ENCODE measurements around the gene SLC6A5. TPM values are rescaled to one million over a fixed set of nuclear protein-coding genes. Genes with fewer than 3 reads are reported as not detected.

Gene SLC6A5
- total and polyA plus RNA-seq, 4 donors = not detected

DNA sequence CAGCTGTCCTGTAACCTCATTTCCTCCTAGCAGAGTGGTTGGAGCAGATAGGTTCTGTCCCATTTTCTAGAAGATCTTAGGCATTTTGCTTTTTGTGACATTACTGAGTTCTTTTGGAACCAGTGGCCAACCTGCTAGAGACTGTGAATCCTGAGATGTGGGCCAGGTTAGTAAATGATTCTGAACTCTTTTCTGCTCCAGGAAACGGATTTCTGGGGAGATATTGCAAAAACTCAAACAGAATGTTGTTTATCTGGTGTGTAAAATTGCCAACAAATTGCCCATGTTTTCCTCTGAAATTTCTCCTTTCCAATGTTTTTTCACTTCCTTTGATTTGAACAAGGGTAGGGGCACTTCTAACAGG lies 32.7 kb downstream of the SLC6A5 start:
- H3K27ac ChIP-seq (ENCODE audit: low read depth in 1 of 2, low read length in 1 of 2) = no peak overlapping the region
- H3K4me3 ChIP-seq = no peak overlapping the region
- H3K9me3 ChIP-seq (ENCODE audit: control insufficient read depth in 4 of 4, insufficient read depth in 3 of 4, low read length in 3 of 4) = peaks cover 0 to 7% (median 0%) of the 10 kb centered on the region in 4 donors
- ATAC-seq (ENCODE audit: insufficient read depth, low FRiP score) (no peak), DNase-seq (no peak)
- no peak overlapping the region for H3K9ac ChIP-seq (ENCODE audit: insufficient read depth in 1 of 2, low read length in 2 of 2)
- H3K36me3 ChIP-seq (ENCODE audit: control insufficient read depth in 4 of 4, insufficient read depth in 4 of 4, low read length in 4 of 4) = no peaks in the 10 kb centered on the region
- WGBS, 2 donors = 46 to 59% methylated on average over 1 of the region's 1 CpG
- H3K27me3 ChIP-seq (ENCODE audit: control insufficient read depth in 3 of 3, insufficient read depth in 3 of 3, low read length in 2 of 3) = peaks cover 0 to 3% (median 0%) of the 10 kb centered on the region in 3 donors
- no peaks in the 10 kb centered on the region for H3K4me1 ChIP-seq (ENCODE audit: control insufficient read depth in 5 of 5, insufficient read depth in 5 of 5, low read length in 5 of 5)
- TF ChIP-seq, protein P1, sequence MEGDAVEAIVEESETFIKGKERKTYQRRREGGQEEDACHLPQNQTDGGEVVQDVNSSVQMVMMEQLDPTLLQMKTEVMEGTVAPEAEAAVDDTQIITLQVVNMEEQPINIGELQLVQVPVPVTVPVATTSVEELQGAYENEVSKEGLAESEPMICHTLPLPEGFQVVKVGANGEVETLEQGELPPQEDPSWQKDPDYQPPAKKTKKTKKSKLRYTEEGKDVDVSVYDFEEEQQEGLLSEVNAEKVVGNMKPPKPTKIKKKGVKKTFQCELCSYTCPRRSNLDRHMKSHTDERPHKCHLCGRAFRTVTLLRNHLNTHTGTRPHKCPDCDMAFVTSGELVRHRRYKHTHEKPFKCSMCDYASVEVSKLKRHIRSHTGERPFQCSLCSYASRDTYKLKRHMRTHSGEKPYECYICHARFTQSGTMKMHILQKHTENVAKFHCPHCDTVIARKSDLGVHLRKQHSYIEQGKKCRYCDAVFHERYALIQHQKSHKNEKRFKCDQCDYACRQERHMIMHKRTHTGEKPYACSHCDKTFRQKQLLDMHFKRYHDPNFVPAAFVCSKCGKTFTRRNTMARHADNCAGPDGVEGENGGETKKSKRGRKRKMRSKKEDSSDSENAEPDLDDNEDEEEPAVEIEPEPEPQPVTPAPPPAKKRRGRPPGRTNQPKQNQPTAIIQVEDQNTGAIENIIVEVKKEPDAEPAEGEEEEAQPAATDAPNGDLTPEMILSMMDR (IDR thresholded peaks at IDR 0.05; ENCODE audit: control extremely low read depth, extremely low read depth) = no peak

DNA sequence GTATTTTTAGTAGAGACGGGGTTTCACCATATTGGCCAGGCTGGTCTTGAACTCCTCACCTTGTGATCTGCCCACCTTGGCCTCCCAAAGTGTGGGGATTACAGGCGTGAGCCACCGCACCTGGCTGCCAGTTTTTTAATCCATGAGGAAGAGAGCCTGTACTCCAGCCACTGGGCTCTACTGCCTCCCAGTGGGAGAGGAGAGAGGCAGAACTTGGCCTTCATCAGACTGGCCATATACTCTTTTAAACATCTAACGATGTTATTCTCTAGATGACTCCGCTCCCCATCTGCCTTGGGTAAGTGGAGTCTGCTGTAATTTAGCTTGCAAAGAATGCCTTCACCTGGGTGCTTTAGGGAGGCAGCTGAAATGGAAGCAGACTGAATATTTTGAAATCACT lies 34.6 kb downstream of the SLC6A5 start:
- no peaks in the 10 kb centered on the region for H3K4me1 ChIP-seq (ENCODE audit: control insufficient read depth in 5 of 5, insufficient read depth in 5 of 5, low read length in 5 of 5)
- H3K27me3 ChIP-seq (ENCODE audit: control insufficient read depth in 3 of 3, insufficient read depth in 3 of 3, low read length in 2 of 3) = peaks cover 0 to 5% (median 0%) of the 10 kb centered on the region in 3 donors
- 94% methylated on average over 5 of the region's 5 CpGs for WGBS, 2 donors
- ATAC-seq (ENCODE audit: insufficient read depth, low FRiP score) (no peak), DNase-seq (no peak)
- peaks cover 0 to 7% (median 0%) of the 10 kb centered on the region in 4 donors for H3K9me3 ChIP-seq (ENCODE audit: control insufficient read depth in 4 of 4, insufficient read depth in 3 of 4, low read length in 3 of 4)
- no peaks in the 10 kb centered on the region for H3K36me3 ChIP-seq (ENCODE audit: control insufficient read depth in 4 of 4, insufficient read depth in 4 of 4, low read length in 4 of 4)
- H3K27ac ChIP-seq (ENCODE audit: low read depth in 1 of 2, low read length in 1 of 2) = no peak overlapping the region
- TF ChIP-seq, protein P1 (IDR thresholded peaks at IDR 0.05; ENCODE audit: control extremely low read depth, extremely low read depth) = no peak
- H3K9ac ChIP-seq (ENCODE audit: insufficient read depth in 1 of 2, low read length in 2 of 2) = no peak overlapping the region
- no peak overlapping the region for H3K4me3 ChIP-seq

DNA sequence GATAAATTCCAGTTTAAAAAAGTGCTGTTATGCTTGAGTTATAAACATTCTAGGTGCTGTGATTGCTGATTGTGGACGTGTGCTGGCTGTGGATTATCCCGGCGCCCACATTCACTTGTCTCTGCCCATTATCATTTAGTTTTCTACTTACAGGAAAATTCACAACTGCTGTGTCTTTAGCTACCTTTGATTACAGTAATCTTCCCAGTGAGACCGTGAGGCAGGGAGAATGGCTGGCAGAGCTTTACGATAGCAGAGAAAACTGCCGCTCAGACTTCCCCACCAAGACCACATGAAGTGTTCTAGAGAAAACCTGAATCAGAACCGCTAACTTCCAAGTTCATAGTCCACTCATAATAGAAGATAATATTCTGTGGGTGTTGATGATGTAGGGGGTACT lies 35.4 kb downstream of the SLC6A5 start:
- no peak overlapping the region for H3K9ac ChIP-seq (ENCODE audit: insufficient read depth in 1 of 2, low read length in 2 of 2)
- H3K4me1 ChIP-seq (ENCODE audit: control insufficient read depth in 5 of 5, insufficient read depth in 5 of 5, low read length in 5 of 5) = no peaks in the 10 kb centered on the region
- H3K36me3 ChIP-seq (ENCODE audit: control insufficient read depth in 4 of 4, insufficient read depth in 4 of 4, low read length in 4 of 4) = no peaks in the 10 kb centered on the region
- TF ChIP-seq, protein P1 (IDR thresholded peaks at IDR 0.05; ENCODE audit: control extremely low read depth, extremely low read depth) = no peak
- H3K27ac ChIP-seq (ENCODE audit: low read depth in 1 of 2, low read length in 1 of 2) = no peak overlapping the region
- no peak overlapping the region for H3K4me3 ChIP-seq
- peaks cover 0 to 6% (median 0%) of the 10 kb centered on the region in 4 donors for H3K9me3 ChIP-seq (ENCODE audit: control insufficient read depth in 4 of 4, insufficient read depth in 3 of 4, low read length in 3 of 4)
- DNase-seq = no peak
- H3K27me3 ChIP-seq (ENCODE audit: control insufficient read depth in 3 of 3, insufficient read depth in 3 of 3, low read length in 2 of 3) = peaks cover 0 to 5% (median 0%) of the 10 kb centered on the region in 3 donors
- ATAC-seq (ENCODE audit: insufficient read depth, low FRiP score) = no peak
- 78 to 84% methylated on average over 7 of the region's 7 CpGs for WGBS, 2 donors

DNA sequence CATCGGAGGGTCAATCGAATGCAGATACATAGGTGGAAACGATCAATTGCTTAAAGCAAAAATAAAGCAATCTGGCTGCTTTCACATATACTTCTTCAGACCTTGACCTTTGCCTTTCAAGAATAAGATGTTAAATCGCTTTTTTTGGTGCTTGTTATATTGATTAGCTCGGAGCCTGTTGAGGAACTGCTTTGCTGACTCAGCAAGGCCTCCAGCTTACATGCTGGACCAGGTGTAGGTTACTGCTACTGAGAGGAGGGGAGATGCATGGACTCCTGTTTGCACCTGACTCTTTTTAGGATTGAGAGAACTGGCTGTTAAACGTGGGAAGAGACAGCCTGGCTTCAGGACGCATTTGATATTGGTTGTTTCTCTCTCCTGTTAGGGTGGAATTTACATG lies 38.7 kb downstream of the SLC6A5 start:
- ATAC-seq (ENCODE audit: insufficient read depth, low FRiP score) (no peak), DNase-seq (no peak)
- Histone ChIP-seq H3K4me3 (no peak overlapping the region), H3K9ac (ENCODE audit: insufficient read depth in 1 of 2, low read length in 2 of 2) (no peak overlapping the region), H3K27ac (ENCODE audit: low read depth in 1 of 2, low read length in 1 of 2) (no peak overlapping the region), H3K4me1 (ENCODE audit: control insufficient read depth in 5 of 5, insufficient read depth in 5 of 5, low read length in 5 of 5) (no peaks in the 10 kb centered on the region), H3K27me3 (ENCODE audit: control insufficient read depth in 3 of 3, insufficient read depth in 3 of 3, low read length in 2 of 3) (peaks cover 0 to 2% (median 0%) of the 10 kb centered on the region in 3 donors), H3K36me3 (ENCODE audit: control insufficient read depth in 4 of 4, insufficient read depth in 4 of 4, low read length in 4 of 4) (no peaks in the 10 kb centered on the region), H3K9me3 (ENCODE audit: control insufficient read depth in 4 of 4, insufficient read depth in 3 of 4, low read length in 3 of 4) (no peaks in the 10 kb centered on the region)
- 66 to 74% methylated on average over 7 of the region's 7 CpGs for WGBS, 2 donors
- TF ChIP-seq, protein P1 (IDR thresholded peaks at IDR 0.05; ENCODE audit: control extremely low read depth, extremely low read depth) = no peak
